OCI-LY7 (cell line): Measurements from ENCODE around the gene WNT3A.

ENCODE experiments used
- CTCF ChIP-seq: fragments of 200-600 bp; sonication (generic); conservative IDR thresholded peaks from 2 replicates; pipeline ENCODE4 v1.5.1; 2014; ENCODE audit warnings: mild to moderate bottlenecking, antibody characterized with exemption, low read length, moderate library complexity, mixed read lengths
- EZH2phosphoT487 ChIP-seq: fragments of 200-600 bp; sonication (generic); IDR thresholded peaks from 2 replicates; pipeline ENCODE4 v1.6.1; 2018; ENCODE audit warnings: low read depth, borderline replicate concordance, mild to moderate bottlenecking, mixed run types, antibody characterized with exemption, low read length, moderate library complexity, mixed read lengths

DNA sequence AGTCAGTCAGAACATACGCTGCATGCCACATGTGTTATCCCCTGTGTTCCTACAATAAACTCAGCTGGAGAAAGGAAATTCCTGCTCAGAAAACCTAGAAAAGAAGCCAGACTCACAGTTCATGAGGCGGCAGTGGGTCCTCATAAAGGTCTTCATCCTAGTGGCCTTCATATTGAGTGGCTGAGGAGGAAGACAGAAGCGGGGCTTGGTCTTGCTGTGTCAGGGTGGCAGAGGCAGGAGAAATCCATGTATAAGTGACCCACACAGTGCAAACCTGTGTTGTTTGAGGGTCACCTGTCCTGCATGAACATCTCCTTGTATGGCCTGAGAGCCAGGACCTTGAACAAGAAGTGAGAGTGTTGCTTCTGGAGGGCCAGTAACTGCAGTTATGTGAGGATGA is 4.0 kb upstream of the WNT3A start:
- TF ChIP-seq CTCF (no peak), EZH2phosphoT487 (no peak)
